GM18507 (cell line): Measurements from ENCODE around the gene STIM1.
"Not testable (repeated sequence)": the region's sequence is repeated elsewhere in the genome, so short reads cannot be mapped to it uniquely, and the experiment has no call there.

Experiments
- DNase-seq: peaks from one replicate; pipeline ENCODE4 v3.0.0; 2011; ENCODE audit warnings: low read depth; ENCODE audit not compliant: insufficient read length; ENCODE audit errors: extremely low spot score
- FAIRE-seq: peaks from 2 replicates; lab custom pipeline; 2011; peaks lifted over from hg19 to GRCh38; lab: Jason Lieb, UNC

Gene STIM1

GRCh38 chr11:3877364-3878257 is 22.1 kb downstream of the STIM1 start:
- peak; percentile 66 for FAIRE-seq
- no peak for DNase-seq

GRCh38 chr11:3878258-3878584 is 22.8 kb downstream of the STIM1 start:
- DNase-seq: no peak
- FAIRE-seq: no peak

- FAIRE-seq (peak; percentile 66), DNase-seq (no peak)
Observed at GRCh38 chr11:3879216-3879966, 23.9 kb downstream of the STIM1 start.

GRCh38 chr11:3879967-3880542 is 24.6 kb downstream of the STIM1 start:
- DNase-seq (no peak), FAIRE-seq (peak; percentile 78)

GRCh38 chr11:3880724-3881123 is 25.3 kb downstream of the STIM1 start:
- DNase-seq: no peak
- FAIRE-seq: peak; percentile 90

- no peak for FAIRE-seq
- DNase-seq: no peak
Observed at GRCh38 chr11:3882655-3883054, 27.2 kb downstream of the STIM1 start.

- no peak for FAIRE-seq
- no peak for DNase-seq
Observed at GRCh38 chr11:3885855-3886254, 30.4 kb downstream of the STIM1 start.

GRCh38 chr11:3886985-3887384 is 31.5 kb downstream of the STIM1 start:
- DNase-seq (no peak), FAIRE-seq (no peak)

GRCh38 chr11:3888876-3889275 is 33.4 kb downstream of the STIM1 start:
- DNase-seq (no peak), FAIRE-seq (no peak)

- DNase-seq (no peak), FAIRE-seq (no peak)
Observed at GRCh38 chr11:3890014-3890413, 34.5 kb downstream of the STIM1 start.

- FAIRE-seq: peak; percentile 21
- DNase-seq: no peak
Observed at GRCh38 chr11:3890806-3891205, 35.3 kb downstream of the STIM1 start.

GRCh38 chr11:3891751-3892150 is 36.3 kb downstream of the STIM1 start:
- FAIRE-seq (no peak), DNase-seq (no peak)

- FAIRE-seq (no peak), DNase-seq (no peak)
Observed at GRCh38 chr11:3892156-3892555, 36.7 kb downstream of the STIM1 start.

- FAIRE-seq: peak; percentile 9
- DNase-seq: no peak
Observed at GRCh38 chr11:3893311-3893710, 37.8 kb downstream of the STIM1 start.

GRCh38 chr11:3894128-3894731 is 38.8 kb downstream of the STIM1 start:
- DNase-seq (peak; percentile 76), FAIRE-seq (peak; percentile 99)

GRCh38 chr11:3896644-3897043 is 41.2 kb downstream of the STIM1 start:
- no peak for FAIRE-seq

GRCh38 chr11:3900230-3900629 is 44.8 kb downstream of the STIM1 start:
- DNase-seq, FAIRE-seq: not testable (repeated sequence)

More at GRCh38 chr11:3896644-3897043, 41.2 kb downstream of the STIM1 start:
- no peak for DNase-seq

- DNase-seq (no peak), FAIRE-seq (no peak)
Observed at GRCh38 chr11:3901249-3902025, 46.0 kb downstream of the STIM1 start.

GRCh38 chr11:3902441-3902840 is 47.0 kb downstream of the STIM1 start:
- no peak for FAIRE-seq
- DNase-seq: no peak
